HG02981 (cell line): ENCODE data around the gene SIRT5.

Experiments
- ATAC-seq: cut with Tn5 transposase; IDR thresholded peaks from one replicate; pipeline ENCODE4 v1.9.1; 2021; ENCODE audit warnings: mild to moderate bottlenecking, moderate library complexity; ENCODE audit not compliant: unreplicated experiment

SIRT5 gene

DNA sequence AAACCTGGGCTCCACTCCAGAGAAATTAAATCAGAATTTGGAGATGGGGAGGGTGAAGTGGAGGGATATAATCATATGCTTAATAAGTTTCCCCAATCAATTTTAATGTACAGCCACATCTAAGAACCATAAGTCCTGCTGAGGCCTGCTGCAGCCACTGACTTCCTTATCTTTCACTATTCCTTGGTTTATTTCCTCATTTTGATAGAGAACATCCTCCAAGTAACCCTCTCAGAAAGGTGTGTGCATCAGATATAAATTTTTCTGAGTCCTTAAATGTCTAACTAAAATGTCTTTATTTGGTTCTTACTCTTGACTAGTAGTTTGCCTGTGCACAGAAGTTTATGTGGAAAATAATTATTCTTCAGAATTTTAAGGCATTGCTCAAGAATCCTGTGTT is 23.7 kb upstream of the SIRT5 start:
- ATAC-seq, result no peak

DNA sequence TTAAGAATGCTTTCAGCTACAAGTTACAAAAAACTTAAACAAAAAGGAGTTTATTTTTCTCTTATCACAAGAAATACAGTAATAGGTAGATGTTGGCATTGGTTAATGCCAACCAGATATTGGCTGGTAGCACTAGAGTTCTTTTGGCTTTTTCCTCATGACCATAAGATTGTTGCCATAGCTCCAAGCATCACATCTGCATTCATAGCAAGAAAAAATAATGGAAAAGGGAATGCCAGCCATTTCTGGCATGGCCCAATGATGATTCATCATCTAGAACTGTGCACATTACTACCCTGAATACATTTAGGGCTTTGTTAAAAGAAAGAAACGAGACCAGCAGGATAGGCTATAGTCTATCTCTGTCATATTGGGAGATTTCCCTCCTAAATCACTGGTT is 20.8 kb upstream of the SIRT5 start:
- no peak for ATAC-seq

DNA sequence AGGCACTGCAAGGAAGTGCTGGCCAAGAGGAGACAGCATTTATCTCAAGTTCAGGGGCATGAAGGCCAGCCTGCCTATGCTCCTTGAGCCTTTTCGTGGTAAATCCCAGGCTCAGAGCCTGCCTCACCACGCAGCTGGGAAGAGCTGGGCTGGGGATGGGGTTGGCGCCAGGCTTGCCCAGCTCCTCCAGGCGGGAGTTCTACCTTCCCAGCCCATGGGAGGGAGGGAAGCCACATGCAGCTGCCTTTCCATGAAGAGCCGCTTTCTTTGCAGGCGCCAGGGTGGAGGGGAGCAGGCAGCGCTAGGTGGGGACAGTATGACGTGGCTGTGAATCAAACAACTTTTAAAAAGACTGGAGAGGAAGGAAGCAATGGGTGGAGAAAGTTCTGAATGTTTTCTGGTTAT is 19.5 kb upstream of the SIRT5 start:
- no peak for ATAC-seq

GRCh38 chr6:13557841-13558240 is 16.6 kb upstream of the SIRT5 start:
- ATAC-seq, result no peak

GRCh38 chr6:13558718-13559117 is 15.7 kb upstream of the SIRT5 start:
- ATAC-seq, result no peak

- ATAC-seq, result no peak
Measured at GRCh38 chr6:13559251-13559650, 15.2 kb upstream of the SIRT5 start.

- ATAC-seq, result no peak
Measured at GRCh38 chr6:13559968-13560650, 14.3 kb upstream of the SIRT5 start.

DNA sequence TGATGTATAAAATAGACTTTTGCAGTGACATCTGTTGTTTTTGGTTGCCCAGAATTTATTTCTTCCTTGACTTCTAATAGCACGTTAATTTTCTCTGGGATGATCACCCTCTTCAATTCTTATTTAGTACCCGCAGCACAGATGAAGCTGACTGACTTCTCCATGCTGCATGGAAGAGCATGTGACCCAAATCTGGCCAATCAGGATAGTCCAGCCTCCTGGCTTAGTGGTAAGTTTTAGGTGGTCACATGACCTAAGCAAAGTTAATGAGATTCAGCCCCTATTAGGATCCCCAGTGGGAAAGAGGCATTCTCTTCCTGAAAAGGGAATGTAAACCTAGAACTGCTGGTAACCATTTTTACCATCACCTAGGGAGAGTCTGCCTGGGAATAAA is 13.8 kb upstream of the SIRT5 start:
- ATAC-seq, result no peak

DNA sequence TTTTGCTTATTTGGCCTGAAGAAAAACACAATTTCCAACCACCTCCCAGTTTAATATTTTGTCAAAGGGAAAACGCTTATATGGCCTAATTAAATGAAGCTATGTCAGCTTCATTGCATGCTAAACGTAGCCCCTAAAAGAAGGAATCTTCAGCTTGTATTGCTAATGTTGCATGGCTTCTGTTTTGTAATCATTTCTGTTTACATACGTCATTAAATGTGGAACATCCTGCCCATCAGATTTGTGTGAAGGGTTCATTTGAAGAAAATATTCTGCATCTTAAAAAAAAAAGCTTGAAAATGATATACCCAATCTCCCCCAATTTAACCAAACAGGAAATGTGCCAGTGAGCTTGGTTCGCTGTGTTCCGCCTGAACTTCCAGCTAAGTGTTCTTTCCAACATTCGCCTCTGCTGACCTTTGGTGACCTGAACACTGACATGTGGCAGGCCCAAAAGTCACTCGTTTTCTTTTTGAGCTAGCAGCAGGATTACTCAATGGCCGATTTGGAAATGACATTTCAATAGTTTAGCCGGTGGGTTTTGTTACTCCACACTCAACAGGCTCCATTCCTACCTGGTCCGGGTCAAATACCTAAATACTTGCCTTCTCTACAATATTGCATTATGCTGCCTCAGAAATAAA is 12.7 kb upstream of the SIRT5 start:
- ATAC-seq, result no peak

- ATAC-seq, result no peak
Measured at GRCh38 chr6:13563009-13563408, 11.4 kb upstream of the SIRT5 start.

- ATAC-seq, result no peak
Measured at GRCh38 chr6:13565921-13566320, 8.5 kb upstream of the SIRT5 start.

DNA sequence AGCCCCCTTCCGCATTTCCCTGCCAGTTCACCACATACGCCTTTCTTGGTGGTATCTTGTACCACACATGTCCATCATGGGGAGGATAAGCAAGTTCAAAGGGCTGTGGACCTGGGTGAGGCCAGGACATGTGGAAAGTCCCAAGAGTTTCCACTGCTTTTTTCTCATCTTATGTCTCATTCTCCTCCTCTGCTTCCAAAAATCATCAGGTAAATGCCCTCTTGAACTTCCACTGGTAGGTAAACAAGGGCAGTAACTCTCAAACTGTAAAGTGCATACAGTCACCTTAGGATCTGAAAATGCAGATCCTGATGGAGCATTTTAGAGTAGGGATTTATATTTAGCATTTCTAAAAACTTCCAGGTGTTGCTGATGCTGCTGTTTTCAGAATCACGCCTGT is 7.9 kb upstream of the SIRT5 start:
- no peak for ATAC-seq

GRCh38 chr6:13568970-13569369 is 5.4 kb upstream of the SIRT5 start:
- no peak for ATAC-seq

DNA sequence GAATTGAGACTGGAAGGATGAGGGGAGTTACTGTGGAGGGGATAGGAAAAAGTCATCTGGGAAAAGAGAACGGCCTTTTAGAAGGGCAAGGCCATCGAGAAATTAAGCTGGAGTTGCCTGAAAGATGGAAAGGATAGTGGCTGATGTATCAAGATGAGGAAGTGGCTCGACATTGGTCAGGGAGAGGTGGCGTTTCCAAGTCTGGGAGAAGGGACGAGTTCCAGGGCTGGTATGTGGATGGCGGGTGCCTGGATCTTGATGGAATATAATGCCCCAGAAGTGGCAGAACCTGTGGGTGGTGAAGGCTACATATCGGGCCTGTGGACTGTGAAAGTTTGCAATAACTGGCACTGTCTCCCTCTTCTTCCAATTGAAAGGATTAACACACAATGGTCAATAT is 2.2 kb upstream of the SIRT5 start:
- no peak for ATAC-seq

- ATAC-seq, result no peak
Measured at GRCh38 chr6:13572951-13573654, 1.3 kb upstream of the SIRT5 start.

DNA sequence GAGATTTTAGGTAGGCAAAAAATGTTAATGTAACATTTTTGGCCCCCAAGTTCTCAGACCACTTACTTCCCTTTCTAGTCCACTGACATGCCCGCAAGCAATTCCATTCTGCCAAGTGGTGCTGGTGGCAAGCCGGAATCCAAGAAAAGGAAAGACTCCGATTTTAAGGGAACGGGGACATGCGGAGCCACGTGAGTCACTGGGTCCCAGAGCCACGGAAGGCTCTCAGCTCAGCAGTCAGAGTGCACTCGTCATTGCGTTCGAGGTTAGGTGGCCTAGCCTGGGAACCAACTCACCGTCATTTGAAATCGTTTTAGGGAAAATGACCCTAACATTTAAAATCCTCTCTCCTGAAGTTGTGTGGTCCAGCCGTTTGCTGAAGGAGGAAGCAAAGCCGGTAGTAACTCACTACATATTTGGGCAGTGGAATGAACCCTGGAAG is 711 bp upstream of the SIRT5 start:
- no peak for ATAC-seq

GRCh38 chr6:13574149-13574570 is 241 bp upstream of the SIRT5 start:
- peak; percentile 74 for ATAC-seq

GRCh38 chr6:13575377-13575775 is 975 bp downstream of the SIRT5 start:
- ATAC-seq, result no peak

GRCh38 chr6:13576017-13576416 is 1.6 kb downstream of the SIRT5 start:
- ATAC-seq, result no peak

- ATAC-seq, result no peak
Measured at GRCh38 chr6:13577926-13578325, 3.5 kb downstream of the SIRT5 start.

- ATAC-seq, result no peak
Measured at GRCh38 chr6:13579911-13580310, 5.5 kb downstream of the SIRT5 start.

DNA sequence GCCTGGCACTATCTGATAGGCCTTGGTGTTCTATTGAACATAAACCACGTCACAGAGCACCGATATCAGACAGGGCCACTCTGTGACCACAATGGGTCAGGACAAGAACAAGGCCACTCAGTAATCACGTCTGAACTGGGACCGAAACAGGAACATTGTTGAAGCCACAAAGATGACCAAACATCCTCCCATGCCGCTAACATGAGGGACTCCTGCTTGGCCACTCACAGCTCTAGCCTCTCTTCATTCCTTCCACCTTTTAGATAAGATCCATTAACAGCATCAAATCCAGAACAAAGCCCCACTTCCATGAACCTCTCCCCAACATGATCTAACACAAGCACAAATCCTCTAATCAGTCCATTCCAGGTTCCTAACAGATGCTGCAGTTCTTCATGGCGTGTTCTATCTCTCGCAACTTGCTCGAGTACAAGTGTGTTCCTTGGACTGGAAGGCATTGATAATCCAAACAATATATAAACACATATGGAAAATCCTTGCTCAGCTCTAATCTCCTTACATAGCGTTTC is 7.4 kb downstream of the SIRT5 start:
- no peak for ATAC-seq
